Measurements from ENCODE around the gene SCLY.

The SCLY gene

DNA sequence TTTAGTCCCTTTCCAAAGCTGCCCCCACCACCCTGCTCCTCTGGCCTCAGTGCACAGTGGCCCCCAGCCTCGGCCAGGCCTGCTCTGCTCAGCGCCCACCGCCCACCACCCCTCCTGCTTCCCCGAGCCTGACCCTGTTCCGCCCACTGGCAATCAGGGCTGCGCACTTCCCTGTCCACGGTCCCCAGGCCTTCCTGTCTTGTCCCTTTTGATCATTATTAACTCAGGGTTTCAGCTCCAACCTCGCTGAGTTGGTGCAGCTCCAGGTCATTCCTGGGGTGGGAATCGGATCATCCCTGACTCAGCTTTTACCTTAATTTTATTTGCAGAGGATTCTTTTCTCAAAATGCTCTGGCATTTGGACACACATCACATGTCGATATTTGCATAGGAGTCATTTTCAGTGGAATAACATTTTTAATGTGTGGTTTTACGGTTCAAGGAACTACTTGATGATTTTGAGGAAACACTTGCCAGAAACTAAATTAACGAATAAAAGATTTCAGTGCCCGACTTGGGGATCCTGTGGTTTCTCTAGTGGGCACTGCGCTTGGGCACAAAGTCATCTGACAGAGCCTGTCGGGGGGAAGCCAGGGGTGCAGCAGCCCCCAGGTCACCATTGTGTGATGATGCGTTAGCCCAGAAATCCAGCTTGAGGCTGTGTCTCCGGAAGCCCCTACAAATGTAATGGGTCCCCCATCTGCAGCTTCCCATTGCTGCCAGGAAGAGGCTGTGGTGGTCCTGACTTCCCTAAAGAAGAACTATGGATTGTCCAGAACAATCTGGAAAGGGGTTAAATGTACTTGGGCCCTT is 38.3 kb downstream of the SCLY start:
- DNase-seq, result no peak

DNA sequence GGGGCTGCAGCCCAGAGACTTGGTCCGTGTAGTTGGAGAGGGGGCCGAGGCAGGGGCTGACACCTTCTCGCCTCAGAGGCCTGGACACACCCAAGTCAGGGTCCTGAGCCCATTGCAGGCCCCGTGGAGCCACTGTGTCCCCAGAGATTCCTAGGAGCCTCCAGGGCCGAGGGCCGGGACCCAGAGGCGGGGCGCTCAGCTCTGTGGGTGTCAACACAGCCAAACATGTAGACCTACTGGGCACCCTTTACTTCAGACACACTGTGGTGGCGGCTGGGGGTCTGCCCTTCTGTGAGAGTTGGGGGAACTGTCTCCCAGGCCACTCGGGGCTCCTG is 38.9 kb downstream of the SCLY start:
- DNase-seq, result no peak

DNA sequence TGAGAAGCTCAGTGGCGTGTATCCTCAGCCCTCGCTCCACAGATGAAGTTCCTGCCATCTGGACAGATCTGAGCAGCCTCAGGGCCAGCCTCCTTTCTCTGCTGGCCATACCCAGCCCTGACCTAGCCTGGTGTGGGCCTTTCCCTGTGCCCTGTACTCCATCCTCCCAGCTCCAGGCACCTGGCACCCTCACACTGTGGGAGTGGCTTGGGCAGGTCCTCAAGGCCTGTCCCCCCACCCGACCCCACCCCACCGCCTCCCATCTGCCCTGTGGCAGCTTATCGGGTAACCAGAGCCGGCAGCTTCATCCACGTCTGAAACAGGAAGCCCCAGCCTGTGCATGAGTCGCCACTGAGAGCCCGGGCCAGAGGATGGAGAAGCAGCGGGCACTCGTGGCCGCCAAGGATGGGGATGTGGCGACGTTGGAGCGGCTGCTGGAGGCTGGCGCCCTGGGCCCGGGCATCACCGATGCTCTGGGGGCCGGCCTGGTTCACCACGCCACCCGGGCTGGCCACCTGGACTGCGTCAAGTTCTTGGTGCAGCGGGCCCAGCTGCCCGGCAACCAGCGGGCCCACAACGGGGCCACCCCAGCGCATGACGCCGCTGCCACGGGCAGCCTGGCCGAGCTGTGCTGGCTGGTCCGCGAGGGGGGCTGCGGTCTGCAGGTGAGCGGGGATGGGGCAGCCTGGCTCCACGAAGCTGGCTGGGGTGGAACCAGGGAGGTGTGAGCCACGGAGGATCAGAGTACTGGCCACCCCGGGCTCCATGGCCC is 39.4 kb downstream of the SCLY start, which contains the start of gene ESPNL:
Gene ESPNL, plus strand, starts transcription at position 292 of the 772 bp plus-strand sequence. Its CDS starts 80 bp downstream, at position 372.
- peak; percentile 2 for DNase-seq

GRCh38 chr2:238100821-238101771 is 40.3 kb downstream of the SCLY start:
- peak; percentile 2 for DNase-seq

GRCh38 chr2:238101891-238102841 is 41.4 kb downstream of the SCLY start:
- DNase-seq, result peak; percentile 3

DNA sequence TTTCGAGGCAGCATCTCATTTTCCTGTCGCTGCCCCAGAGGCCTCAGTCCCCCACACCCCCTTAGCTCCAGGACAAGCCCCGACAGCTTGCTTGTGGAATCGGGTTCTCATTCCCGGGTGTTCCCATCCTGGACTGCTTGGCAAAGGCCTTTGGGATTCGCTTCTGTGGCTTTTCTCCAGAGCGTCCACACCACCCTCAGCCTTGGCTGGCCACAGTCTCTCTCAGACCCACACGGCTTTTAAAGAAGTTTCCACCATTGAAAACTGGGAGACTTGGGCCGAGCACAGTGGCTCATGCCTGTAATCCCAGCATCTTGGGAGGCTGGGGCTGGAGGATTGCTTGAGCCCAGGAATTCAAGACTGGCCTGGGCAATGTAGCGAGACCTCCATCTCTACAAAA is 42.1 kb downstream of the SCLY start:
- DNase-seq, result peak; percentile 1

DNA sequence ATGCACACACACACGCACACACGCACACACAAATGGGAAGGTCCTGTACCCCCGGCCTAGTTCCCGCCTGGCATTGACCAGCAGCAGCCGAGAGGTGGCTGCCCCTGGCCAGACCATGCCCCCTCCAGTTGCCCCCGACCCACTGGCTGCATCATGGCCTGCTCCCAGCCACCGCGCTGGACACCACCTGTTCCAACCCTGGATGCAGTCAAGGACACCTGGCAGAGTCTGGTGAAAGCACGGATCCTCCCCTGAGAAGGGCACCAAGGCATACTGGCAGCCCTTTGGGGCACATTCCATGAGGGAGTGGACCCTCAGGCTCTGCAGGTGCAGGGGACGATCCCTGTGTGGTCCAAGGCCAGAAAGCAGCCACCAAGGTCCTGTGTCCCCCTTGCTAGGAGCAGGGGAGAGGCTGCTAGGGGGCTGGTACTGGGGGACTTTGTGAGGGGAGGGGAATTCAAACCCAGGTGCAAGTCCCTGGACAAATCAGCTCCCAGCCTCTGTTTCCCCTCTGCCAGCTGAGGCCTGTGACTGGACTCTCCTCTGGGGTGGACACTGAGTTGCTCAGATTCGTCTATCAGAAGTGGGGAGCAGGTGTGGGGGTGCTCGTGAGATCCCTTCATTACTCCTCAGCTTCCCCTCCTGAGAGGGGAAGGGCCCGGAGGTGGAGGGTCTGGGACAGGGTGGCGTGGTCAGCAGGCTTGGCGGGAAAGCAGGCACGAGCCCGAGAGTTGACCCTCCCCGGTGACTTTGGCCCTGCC is 42.8 kb downstream of the SCLY start:
- peak; percentile 1 for DNase-seq

DNA sequence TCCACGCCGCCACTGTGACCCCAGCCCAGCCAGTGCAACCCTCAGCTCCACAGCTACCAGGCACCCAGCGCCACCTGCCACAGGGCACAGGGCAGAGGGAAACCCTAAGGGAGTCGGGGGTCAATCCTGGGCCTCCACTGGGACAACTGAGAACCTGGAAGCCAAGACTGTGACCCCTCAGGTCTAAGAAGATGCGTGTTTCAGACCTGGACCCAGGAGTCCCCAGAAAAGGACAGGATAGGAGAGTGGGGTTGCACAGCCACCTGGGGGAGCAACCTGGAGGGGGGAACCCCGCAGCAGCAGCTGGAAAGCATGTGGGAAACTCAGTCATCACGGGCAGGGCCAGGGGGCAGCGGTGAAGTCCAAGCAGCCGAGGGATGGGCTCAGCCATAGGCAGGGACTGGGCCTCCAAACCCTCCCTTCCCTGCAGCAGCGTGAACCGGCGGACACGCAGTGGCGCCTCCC is 43.5 kb downstream of the SCLY start:
- no peak for DNase-seq

GRCh38 chr2:238104691-238105371 is 44.0 kb downstream of the SCLY start:
- DNase-seq, result no peak

DNA sequence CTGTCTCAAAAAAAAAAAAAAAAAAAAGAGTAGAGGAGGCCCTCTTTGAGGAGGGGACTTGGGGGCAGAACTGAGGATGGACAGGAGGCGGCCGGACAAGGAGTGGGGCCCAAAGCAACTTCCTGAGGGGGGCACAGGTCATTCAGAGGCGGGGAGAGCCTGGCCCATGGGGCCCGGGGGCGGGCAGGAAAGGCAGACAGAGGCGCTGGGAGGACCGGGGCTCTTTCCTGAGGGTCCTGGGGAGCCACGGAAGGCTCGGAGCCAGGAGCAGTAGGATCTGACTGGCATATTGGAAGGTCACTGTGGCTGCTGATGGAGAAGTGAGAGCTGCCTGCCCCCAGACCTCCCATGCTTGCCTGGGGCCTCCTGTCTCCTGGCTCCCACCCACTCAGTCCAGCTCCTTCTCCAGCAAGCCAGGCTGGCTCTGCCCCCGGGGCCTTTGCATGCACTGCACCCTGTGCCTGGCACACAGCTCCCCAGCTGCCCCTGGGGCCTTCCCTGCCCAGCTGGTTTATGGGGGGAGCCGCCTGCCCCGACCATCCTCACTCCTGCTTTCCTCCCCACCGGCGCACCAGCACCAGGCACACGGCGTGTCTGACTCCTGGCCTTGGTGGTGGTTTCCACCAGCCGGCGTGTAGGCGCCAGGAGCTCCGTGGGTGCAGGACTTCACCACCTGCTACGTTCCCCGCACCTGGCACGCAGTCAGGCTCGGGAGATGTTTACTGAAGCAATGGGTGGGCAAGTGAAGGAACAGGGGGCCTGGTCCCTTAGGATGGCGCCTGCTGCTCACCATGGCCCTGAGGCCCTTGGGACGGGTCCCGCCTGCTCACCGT is 44.9 kb downstream of the SCLY start:
- no peak for DNase-seq

GRCh38 chr2:238106339-238106697 is 45.5 kb downstream of the SCLY start:
- no peak for DNase-seq

GRCh38 chr2:238106698-238107524 is 46.1 kb downstream of the SCLY start:
- no peak for DNase-seq

DNA sequence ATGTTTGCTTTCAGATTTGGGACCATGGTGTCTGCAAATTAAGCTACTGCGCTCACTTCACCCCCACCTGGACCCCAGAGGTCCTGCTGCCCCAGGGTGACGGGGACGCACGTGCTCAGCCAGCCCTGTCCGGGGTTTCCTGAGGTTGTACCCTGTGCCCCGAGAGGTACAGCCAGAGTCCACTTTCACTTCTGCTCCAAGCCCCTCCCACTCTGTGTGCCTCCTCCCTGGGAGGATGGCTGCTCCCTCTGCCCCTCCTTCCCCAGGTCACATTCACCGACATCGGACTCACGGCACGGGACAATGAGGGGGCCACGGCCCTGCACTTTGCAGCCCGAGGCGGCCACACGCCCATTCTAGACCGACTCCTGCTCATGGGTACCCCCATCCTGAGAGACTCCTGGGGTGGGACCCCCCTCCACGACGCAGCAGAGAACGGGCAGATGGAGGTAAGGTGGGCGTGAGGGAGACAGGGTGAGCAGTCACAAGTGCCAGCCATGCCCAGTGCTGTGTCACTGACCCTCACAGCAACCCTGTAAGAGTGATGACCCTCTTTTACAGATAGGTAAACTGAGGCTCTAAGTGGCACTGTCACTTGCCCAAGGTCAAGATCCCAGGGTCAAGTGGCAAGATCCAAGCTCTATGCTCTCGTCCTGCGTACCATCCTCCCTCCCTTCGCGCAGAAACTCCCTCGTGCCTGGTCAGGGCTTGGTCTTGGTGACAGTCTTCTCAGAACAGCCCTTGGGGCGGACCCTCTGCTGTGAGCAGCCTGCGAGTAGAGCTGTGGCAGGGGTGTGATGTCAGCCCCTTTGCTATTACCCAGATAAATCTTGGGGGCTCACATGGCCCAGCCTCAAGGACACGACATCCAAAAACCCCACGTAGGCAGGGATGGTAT is 47.0 kb downstream of the SCLY start:
- no peak for DNase-seq

DNA sequence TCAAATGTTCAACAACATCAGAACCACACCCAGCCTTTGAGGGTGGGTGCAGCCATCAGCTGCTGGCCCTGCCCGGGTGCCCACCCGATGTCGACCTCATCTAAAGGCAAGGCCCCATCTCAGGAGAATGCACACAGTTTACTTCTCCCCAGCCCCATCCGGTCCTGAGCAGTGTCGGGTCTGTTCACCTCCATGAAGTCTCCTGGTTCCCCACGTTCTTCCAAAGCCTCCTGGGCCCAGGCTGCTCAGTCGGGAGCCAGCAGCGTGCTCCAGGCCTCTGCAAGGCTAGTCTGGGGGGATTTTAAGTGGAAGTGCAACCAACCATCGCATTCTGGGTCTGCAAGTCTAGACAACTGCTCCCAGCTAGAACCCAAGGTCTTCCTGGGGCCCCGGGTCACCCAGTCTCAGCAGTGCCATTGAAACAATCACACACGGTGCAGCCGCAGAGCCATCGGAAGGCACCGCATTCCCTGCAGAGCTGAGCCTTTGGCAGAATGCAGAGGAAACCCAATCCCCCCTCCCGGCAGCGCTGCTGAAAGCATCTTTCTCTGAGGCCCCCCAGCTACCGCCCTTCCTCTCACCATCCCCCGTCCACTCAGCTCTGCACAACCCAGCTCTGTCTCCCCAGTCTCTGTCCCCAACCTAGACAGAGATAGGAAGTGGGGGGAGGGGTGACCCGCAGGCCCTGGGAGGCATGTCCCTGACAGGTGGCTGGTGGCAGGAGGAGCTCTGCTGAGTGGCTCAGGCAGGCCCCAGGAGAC is 47.8 kb downstream of the SCLY start:
- no peak for DNase-seq

DNA sequence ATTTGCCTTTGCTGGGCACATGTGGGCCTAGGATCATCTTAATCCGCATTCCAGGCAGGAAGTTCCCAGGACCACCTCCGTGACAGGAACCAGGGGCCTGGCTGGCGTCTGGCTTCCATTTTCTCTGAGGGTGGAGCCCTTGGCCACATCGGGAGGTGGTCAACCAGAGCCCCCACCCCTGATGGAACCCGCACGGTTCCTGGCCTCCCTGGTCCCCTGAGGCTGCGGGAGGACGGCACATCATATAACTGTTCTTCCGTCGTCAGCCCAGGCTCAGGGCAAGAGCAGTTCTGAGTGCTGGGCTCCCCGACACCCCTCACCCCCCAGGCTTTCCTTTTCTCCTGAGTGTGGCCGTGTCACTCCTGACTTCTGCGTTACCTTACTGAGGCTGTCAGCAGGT is 52.8 kb downstream of the SCLY start:
- DNase-seq, result no peak

DNA sequence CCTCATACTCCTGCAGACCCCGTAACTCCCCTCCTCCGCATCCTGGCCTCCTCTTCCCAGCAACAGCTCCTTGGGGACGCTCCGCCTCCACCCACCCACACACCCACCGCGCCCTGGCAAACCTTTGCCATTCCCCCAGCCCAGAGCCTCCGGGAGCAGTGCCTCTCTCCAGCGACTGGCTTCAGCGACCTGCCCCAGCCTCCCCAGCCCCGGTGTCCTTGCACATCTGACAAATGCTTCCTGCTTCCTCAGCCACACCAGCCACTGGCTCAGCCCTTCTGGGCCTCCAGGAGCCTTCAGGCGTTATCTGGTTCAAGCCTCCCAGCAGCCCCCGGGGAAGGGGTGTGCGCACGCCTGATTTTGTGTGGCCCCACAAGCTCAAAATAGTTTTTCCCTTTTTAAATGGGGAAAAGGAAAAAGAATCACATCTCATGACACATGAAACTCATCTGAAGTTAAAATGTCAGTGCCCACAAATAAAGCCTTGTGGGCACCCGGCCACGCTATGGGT is 53.6 kb downstream of the SCLY start:
- no peak for DNase-seq

Measured in stimulated activated CD4-positive, alpha-beta T cell treated with anti-CD3 and anti-CD28 coated beads, Interleukin-4, amount 100 ng/mL, for 24 hours (primary cell).